ENCODE data around the gene GRID1. TPM values are rescaled to one million over a fixed set of nuclear protein-coding genes. Genes with fewer than 3 reads are reported as not detected.

The GRID1 gene
- total RNA-seq, 4 donors from 2014 or later: 0.88 to 7.3 (median 4.1) TPM

DNA sequence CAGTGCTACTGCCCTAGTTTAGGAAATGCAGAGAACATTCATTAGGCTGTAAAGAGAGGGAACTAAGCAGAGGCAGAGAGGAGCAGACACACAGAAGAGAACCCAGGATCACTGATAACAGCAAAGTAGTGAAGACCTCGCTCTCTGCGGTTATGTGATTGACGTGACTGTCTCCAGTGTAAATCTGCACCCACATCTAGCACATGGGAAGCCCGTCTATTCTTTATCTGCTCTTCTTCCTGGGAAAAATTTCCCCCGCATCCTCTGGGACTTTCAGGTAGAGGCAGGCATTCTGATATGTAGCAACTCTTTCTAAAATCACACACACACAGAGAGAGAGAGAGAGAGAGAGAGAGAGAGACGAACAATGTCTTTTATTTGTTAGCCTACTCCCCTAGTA lies 699.6 kb downstream of the GRID1 start:
- Histone ChIP-seq H3K36me3 (no peaks in the 10 kb centered on the region), H3K4me1 (no peaks in the 10 kb centered on the region), H3K27ac (no peak overlapping the region), H3K9me3 (no peaks in the 10 kb centered on the region), H3K27me3 (no peaks in the 10 kb centered on the region), H3K4me3 (no peak overlapping the region)
- TF ChIP-seq POLR2A (IDR thresholded peaks at IDR 0.05): no peak
- TF ChIP-seq, protein P1, sequence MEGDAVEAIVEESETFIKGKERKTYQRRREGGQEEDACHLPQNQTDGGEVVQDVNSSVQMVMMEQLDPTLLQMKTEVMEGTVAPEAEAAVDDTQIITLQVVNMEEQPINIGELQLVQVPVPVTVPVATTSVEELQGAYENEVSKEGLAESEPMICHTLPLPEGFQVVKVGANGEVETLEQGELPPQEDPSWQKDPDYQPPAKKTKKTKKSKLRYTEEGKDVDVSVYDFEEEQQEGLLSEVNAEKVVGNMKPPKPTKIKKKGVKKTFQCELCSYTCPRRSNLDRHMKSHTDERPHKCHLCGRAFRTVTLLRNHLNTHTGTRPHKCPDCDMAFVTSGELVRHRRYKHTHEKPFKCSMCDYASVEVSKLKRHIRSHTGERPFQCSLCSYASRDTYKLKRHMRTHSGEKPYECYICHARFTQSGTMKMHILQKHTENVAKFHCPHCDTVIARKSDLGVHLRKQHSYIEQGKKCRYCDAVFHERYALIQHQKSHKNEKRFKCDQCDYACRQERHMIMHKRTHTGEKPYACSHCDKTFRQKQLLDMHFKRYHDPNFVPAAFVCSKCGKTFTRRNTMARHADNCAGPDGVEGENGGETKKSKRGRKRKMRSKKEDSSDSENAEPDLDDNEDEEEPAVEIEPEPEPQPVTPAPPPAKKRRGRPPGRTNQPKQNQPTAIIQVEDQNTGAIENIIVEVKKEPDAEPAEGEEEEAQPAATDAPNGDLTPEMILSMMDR (IDR thresholded peaks at IDR 0.05): no peak
- no peak for DNase-seq
- intact Hi-C loops (cut with DNase I; ENCODE audit: low total_unique reads): no loop called here

DNA sequence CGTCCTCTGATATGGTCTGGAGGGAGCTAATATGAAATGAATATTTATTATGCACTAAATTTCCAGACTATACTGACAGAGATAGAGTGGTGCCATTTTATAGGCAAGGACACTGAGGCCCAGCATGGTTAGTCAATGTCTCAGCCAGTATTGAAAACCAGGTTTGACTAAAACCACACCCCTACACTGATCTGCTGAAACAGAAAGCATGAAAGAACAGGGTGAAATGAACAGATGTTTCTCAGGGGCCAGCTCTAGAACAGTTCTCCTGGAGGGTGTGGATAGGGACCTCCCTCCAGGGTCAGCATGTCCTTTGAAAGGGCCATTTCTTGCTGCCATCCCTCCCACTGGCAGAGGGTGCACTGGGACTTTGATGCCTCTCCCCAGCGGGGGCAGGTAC lies 700.5 kb downstream of the GRID1 start:
- Histone ChIP-seq H3K27ac (no peak overlapping the region), H3K27me3 (no peaks in the 10 kb centered on the region), H3K4me3 (no peak overlapping the region), H3K9me3 (no peaks in the 10 kb centered on the region), H3K4me1 (no peaks in the 10 kb centered on the region), H3K36me3 (no peaks in the 10 kb centered on the region)
- TF ChIP-seq, protein P1 (IDR thresholded peaks at IDR 0.05): no peak
- TF ChIP-seq POLR2A (IDR thresholded peaks at IDR 0.05): no peak
- DNase-seq: no peak
- intact Hi-C loops (cut with DNase I; ENCODE audit: low total_unique reads): no loop called here

DNA sequence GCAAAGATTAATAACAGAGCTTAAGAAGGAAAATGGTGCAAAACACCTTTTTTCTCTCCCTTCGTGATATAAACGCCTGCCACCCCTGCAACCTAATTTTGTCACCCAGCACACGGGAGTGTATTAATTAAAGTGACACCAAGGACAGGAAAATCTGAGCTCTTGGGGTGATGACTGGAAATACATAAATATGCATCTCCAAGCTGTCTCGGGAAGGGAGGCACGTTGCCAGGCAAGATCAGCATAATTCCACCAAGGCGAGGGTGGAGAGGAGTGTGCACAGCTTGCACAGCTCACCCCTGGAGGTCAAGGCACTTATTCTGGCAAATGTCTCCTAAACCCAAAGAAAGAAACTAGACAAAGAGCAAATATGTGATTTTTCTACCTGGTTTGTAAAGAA lies 700.9 kb downstream of the GRID1 start:
- no peak for TF ChIP-seq POLR2A (IDR thresholded peaks at IDR 0.05)
- TF ChIP-seq, protein P1 (IDR thresholded peaks at IDR 0.05): no peak
- Histone ChIP-seq H3K9me3 (no peaks in the 10 kb centered on the region), H3K4me3 (no peak overlapping the region), H3K36me3 (no peaks in the 10 kb centered on the region), H3K27ac (no peak overlapping the region), H3K27me3 (no peaks in the 10 kb centered on the region), H3K4me1 (no peaks in the 10 kb centered on the region)
- intact Hi-C loops (cut with DNase I; ENCODE audit: low total_unique reads): no loop called here
- DNase-seq: no peak

DNA sequence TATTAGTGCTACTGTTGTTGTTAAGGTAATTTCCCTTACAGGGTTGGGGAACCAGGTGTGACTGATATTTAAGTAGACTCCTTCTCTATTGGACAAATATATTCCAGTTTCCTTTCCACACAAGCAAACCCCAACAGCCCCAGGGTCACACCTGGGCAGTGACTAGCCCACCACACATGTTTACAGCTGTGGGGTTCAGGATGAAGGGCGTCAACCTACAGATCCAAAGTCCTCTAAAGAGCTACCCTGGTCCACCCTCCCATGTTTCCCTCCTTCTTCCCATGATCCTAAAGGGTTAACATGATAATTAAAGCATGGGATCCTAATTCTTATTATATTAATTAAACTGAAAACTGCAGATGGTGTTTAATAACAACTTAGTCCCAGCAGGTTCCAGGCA lies 701.5 kb downstream of the GRID1 start:
- Histone ChIP-seq H3K27me3 (no peaks in the 10 kb centered on the region), H3K27ac (no peak overlapping the region), H3K4me1 (no peaks in the 10 kb centered on the region), H3K9me3 (no peaks in the 10 kb centered on the region), H3K36me3 (no peaks in the 10 kb centered on the region), H3K4me3 (no peak overlapping the region)
- no peak for DNase-seq
- no peak for TF ChIP-seq POLR2A (IDR thresholded peaks at IDR 0.05)
- intact Hi-C loops (cut with DNase I; ENCODE audit: low total_unique reads): no loop called here

DNA sequence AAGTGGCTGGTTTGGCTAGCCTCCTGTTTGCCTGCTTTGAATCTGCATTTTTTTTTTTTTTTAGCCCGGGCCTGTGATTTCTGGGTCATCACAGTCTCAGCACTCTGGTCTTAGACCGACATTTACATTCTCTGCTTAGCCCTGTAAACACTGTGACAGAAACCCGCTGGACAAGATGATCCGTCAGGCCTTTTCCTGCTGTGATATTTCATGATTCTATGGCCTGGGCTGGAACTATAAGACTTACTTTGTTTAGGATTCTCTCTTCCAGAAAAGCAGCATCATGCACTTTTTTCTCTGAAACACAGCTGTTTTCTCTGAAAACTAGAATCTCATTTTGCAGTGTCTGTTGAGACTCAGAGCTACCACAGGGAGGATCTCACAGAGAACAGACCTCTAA lies 705.5 kb downstream of the GRID1 start:
- H3K9me3 ChIP-seq: no peaks in the 10 kb centered on the region
- no peak overlapping the region for H3K27ac ChIP-seq
- no peaks in the 10 kb centered on the region for H3K36me3 ChIP-seq
- no peak overlapping the region for H3K4me3 ChIP-seq
- no peaks in the 10 kb centered on the region for H3K4me1 ChIP-seq
- no peaks in the 10 kb centered on the region for H3K27me3 ChIP-seq
- TF ChIP-seq, protein P1 (IDR thresholded peaks at IDR 0.05): no peak
- TF ChIP-seq POLR2A (IDR thresholded peaks at IDR 0.05): no peak
- no peak for DNase-seq
- intact Hi-C loops (cut with DNase I; ENCODE audit: low total_unique reads): no loop called here

DNA sequence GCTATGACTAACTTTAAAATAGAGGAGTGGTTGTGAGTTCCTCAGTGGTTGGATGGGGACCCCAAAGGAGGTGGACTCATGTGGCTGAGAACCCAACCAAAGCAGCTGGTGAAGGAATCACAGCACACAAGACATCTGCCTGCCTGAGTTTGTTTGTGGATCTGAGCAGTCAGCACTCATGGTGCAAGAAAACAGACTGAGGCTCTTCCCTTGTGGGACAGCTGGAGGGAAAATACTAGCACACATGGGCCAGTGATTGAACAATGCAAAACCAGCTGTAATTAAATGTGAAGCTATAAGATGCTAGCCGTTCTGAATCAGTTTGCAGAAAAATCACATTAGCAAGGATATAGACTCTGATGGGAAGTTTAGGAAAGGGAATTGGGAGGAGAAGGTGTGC lies 707.3 kb downstream of the GRID1 start:
- no peak for TF ChIP-seq POLR2A (IDR thresholded peaks at IDR 0.05)
- TF ChIP-seq, protein P1 (IDR thresholded peaks at IDR 0.05): no peak
- H3K9me3 ChIP-seq: no peaks in the 10 kb centered on the region
- no peak overlapping the region for H3K4me3 ChIP-seq
- no peak overlapping the region for H3K27ac ChIP-seq
- DNase-seq: no peak
- no peaks in the 10 kb centered on the region for H3K36me3 ChIP-seq
- no peaks in the 10 kb centered on the region for H3K4me1 ChIP-seq
- no peaks in the 10 kb centered on the region for H3K27me3 ChIP-seq
- intact Hi-C loops (cut with DNase I; ENCODE audit: low total_unique reads): no loop called here
